GM12878 (cell line): ENCODE results near the gene SNN.
A peak's percentile ranks its signal among the peaks of the same experiment; 100 is the strongest.

ENCODE experiments used
- CHD2 ChIP-seq: IDR thresholded peaks from 2 replicates; pipeline ENCODE4 v1.6.1; 2011; ENCODE audit warnings: low read depth, low read length, improper control_type of control experiment, borderline replicate concordance
- CTCF ChIP-seq, 3 experiments: IDR thresholded peaks in 2 of 3; conservative IDR thresholded peaks in 1 of 3; 2 replicates each; pipeline ENCODE4 v1.5.1; 2011; ENCODE audit warnings: low read depth in 3 of 3, low read length in 3 of 3, mild to moderate bottlenecking in 3 of 3, control low read depth in 2 of 3, moderate library complexity in 2 of 3, inconsistent platforms in 1 of 3, mixed read lengths in 1 of 3; ENCODE audit not compliant: control insufficient read depth in 2 of 3, insufficient read depth in 1 of 3; ENCODE audit errors: extremely low read depth in 1 of 3
- HCFC1 ChIP-seq: fragments of 150-350 bp; IDR thresholded peaks from 2 replicates; pipeline ENCODE4 v1.6.1; 2014; ENCODE audit warnings: low read length
- POLR2AphosphoS5 ChIP-seq: IDR thresholded peaks from 2 replicates; pipeline ENCODE4 v1.6.1; 2011; ENCODE audit warnings: mild to moderate bottlenecking, low read length, inconsistent platforms
- TCF12 ChIP-seq: IDR thresholded peaks from 2 replicates; pipeline ENCODE4 v1.6.1; 2011; ENCODE audit warnings: low read depth, mild to moderate bottlenecking, low read length
- ZNF274 ChIP-seq: IDR thresholded peaks from one replicate; pipeline ENCODE4 v1.8.0; 2011; ENCODE audit not compliant: insufficient read length, insufficient read depth

- no peak for TF ChIP-seq POLR2AphosphoS5
- peak in 1 of 3 experiments; percentile 21; a peak in 2 of 6 replicates for TF ChIP-seq CTCF (IDR thresholded peaks at IDR 0.05 in 2 of 3, conservative IDR thresholded peaks at IDR 0.05 in 1 of 3; ENCODE audit: control insufficient read depth in 2 of 3, extremely low read depth in 1 of 3, insufficient read depth in 1 of 3, low read depth in 3 of 3, low read length in 3 of 3)
- TF ChIP-seq HCFC1: no peak
- no peak for TF ChIP-seq CHD2
- no peak for TF ChIP-seq ZNF274
- no peak for TF ChIP-seq TCF12
These were observed 30.0 kb downstream of the SNN start for GRCh38 chr16:11698271-11698689.
